ENCODE measurements around the gene PDE5A. TPM values are rescaled to one million over a fixed set of nuclear protein-coding genes. Genes with fewer than 3 reads are reported as not detected.

PDE5A gene
- total and polyA plus RNA-seq, 10 of the 15 experiments (the other 5 are each of a cell fraction or from before 2014, with no cell fraction given): under 0.01 to 3.9 (median 0.26) TPM; not detected in 1

GRCh38 chr4:119648398-119648797, 19.8 kb upstream of the PDE5A start (continued):
- no peak for TF ChIP-seq ZNF592 (IDR thresholded peaks at IDR 0.05)
- TF ChIP-seq FOS (IDR thresholded peaks at IDR 0.05; ENCODE audit: borderline replicate concordance, extremely low read depth, insufficient read length): no peak

GRCh38 chr4:119647558-119647957, 19.0 kb upstream of the PDE5A start:
- intact Hi-C loops (cut with micrococcal nuclease; ENCODE audit: unreplicated experiment) (no loop called here), in situ Hi-C loops (cut with MboI) (no loop called here)
- TF ChIP-seq ZBTB40 (IDR thresholded peaks at IDR 0.05; ENCODE audit: borderline replicate concordance): no peak
- no peak for TF ChIP-seq RB1 (IDR thresholded peaks at IDR 0.05; ENCODE audit: borderline replicate concordance)
- no peak for TF ChIP-seq IRF4 (IDR thresholded peaks at IDR 0.05; ENCODE audit: low read depth, low read length)
- no peak for TF ChIP-seq ZBTB4 (CRISPR knock-in tag; IDR thresholded peaks at IDR 0.05)
- TF ChIP-seq HCFC1 (IDR thresholded peaks at IDR 0.05; ENCODE audit: low read length): no peak
- Histone ChIP-seq H3K27ac (ENCODE audit: control insufficient read depth, insufficient read depth) (no peak overlapping the region), H4K20me1 (ENCODE audit: control insufficient read depth, insufficient read depth) (no peaks in the 10 kb centered on the region), H3K36me3 (ENCODE audit: control insufficient read depth in 2 of 2, insufficient read depth in 2 of 2, low read length in 1 of 2) (no peaks in the 10 kb centered on the region), H2AFZ (ENCODE audit: control insufficient read depth, low read depth, low read length) (no peak overlapping the region), H3K9me3 (replicated peaks; ENCODE audit: control insufficient read depth, insufficient read depth, low read length) (no peaks in the 10 kb centered on the region), H3K9ac (ENCODE audit: control insufficient read depth, insufficient read depth, low read length) (no peak overlapping the region), H3K4me3 (no peak overlapping the region), H3K79me2 (ENCODE audit: control insufficient read depth, insufficient read depth, low read length) (no peaks in the 10 kb centered on the region), H3K4me1 (ENCODE audit: control insufficient read depth, insufficient read depth, low read length) (no peaks in the 10 kb centered on the region), H3K4me2 (ENCODE audit: control insufficient read depth, insufficient read depth) (no peak overlapping the region), H3K27me3 (replicated peaks in 1 of 2; ENCODE audit: control insufficient read depth in 2 of 2, insufficient read depth in 2 of 2, low read length in 1 of 2) (no peaks in the 10 kb centered on the region)
- RAD21 ChIA-PET (ENCODE audit: unreplicated experiment): no interaction called here
- FAIRE-seq: no peak
- DNase-seq (ENCODE audit: low read depth, low spot score): no peak
- POLR2A ChIA-PET: no interaction called here
- WGBS (ENCODE audit: insufficient coverage, insufficient replicate concordance, low lambda C conversion rate, missing lambda C conversion rate): 0% methylated on average over 3 of the region's 3 CpGs
- CTCF ChIA-PET: no interaction called here
- ATAC-seq: no peak
- SMC1A ChIA-PET (ENCODE audit: uncharacterized antibody, unreplicated experiment): interaction anchor here (0.6 kb wide), 1 partner anchor 25 kb away, joined by 3 read pairs; no protein-coding TSS in a partner anchor
- BruUV-seq (replicated peaks): no TSS peak

Measured in GM12878 (cell line).